MCF 10A (cell line): Measurements from ENCODE around the gene CD6. TPM values are rescaled to one million over a fixed set of nuclear protein-coding genes. Genes with fewer than 3 reads are reported as not detected.

Experiments used
- BruUV-seq: library from RNA; stranded (reverse); fragments of 400-500 nt; replicated peaks from 2 replicates; lab custom pipeline; 2021; lab: Mats Ljungman, UMichigan
- CTCF ChIA-PET: fragments of 300-600 bp; sonication (Branson Sonifier 250); formaldehyde crosslinking; extraction: SDS; loops from one replicate; lab custom pipeline; 2021; ENCODE audit warnings: antibody characterized with exemption, inconsistent platforms; lab: Yijun Ruan, JAX
- POLR2A ChIA-PET: fragments of 300-600, 350-650 bp; sonication (Branson Sonifier 250); formaldehyde crosslinking; extraction: SDS; loops from one replicate; lab custom pipeline; 2020; ENCODE audit warnings: antibody characterized with exemption, inconsistent platforms; lab: Yijun Ruan, JAX
- DNase-seq: peaks from one replicate; pipeline ENCODE4 v3.0.0-alpha.2; 2018; ENCODE audit not compliant: unreplicated experiment
- H3K27ac Mint-ChIP-seq: one replicate; pipeline ENCODE4 v1.8.0; 2022; ENCODE audit warnings: mild to moderate bottlenecking, low read depth, mixed read lengths; ENCODE audit not compliant: unreplicated experiment
- H3K27me3 Mint-ChIP-seq: one replicate; pipeline ENCODE4 v1.8.0; 2022; ENCODE audit warnings: mixed read lengths; ENCODE audit not compliant: insufficient read depth, unreplicated experiment
- H3K36me3 Mint-ChIP-seq: one replicate; pipeline ENCODE4 v1.8.0; 2022; ENCODE audit warnings: mild to moderate bottlenecking, moderate library complexity, mixed read lengths; ENCODE audit not compliant: insufficient read depth, unreplicated experiment
- H3K4me1 Mint-ChIP-seq: one replicate; pipeline ENCODE4 v1.8.0; 2022; ENCODE audit warnings: mixed read lengths; ENCODE audit not compliant: insufficient read depth, unreplicated experiment
- H3K4me3 Mint-ChIP-seq: one replicate; pipeline ENCODE4 v1.8.0; 2022; ENCODE audit warnings: mild to moderate bottlenecking, moderate library complexity, mixed read lengths; ENCODE audit not compliant: unreplicated experiment
- H3K9me3 Mint-ChIP-seq: one replicate; pipeline ENCODE4 v1.8.0; 2022; ENCODE audit warnings: mixed read lengths; ENCODE audit not compliant: unreplicated experiment
- intact Hi-C: fragments of 100-400 bp; cut with micrococcal nuclease; formaldehyde crosslinking; loops from 2 replicates; pipeline ENCODE4 v1.14.1; 2022
- total RNA-seq: library from RNA; stranded (reverse); gene quantifications from 2 replicates; pipeline ENCODE4 v1.2.3, GENCODE V29; 2022
- TF ChIP-seq, protein P1 (sequence below): fragments of 200-600 bp; IDR thresholded peaks from one replicate; pipeline ENCODE4 v1.8.0; 2022; ENCODE audit warnings: antibody characterized with exemption, mild to moderate bottlenecking; ENCODE audit not compliant: unreplicated experiment

The CD6 gene
- total RNA-seq, 1 experiment from 2014 or later = not detected

DNA sequence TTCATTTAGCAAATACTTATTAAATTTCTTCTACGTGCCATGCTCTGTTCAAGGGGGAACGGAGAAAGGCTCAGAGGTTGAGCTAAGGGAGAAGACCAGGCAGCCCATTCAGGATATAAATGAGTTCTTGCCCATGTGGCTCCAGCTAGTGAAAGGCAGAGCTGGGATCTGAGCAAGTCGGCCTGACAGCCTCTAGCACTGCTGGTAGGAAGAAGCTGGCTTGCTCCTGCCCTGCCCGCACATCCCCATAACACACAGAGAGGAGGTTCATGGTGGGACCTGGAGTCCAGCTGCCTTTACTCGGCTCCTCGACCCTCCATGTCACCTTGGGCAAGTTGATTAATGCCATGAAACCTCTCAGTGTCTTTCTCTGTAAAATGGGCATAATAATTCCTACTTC lies 21.5 kb upstream of the CD6 start:
- Mint-ChIP-seq H3K27me3 (peaks cover 14% of the 10 kb centered on the region), H3K27ac (no peak overlapping the region), H3K9me3 (no peaks in the 10 kb centered on the region), H3K36me3 (no peaks in the 10 kb centered on the region), H3K4me3 (no peak overlapping the region), H3K4me1 (peaks cover 8% of the 10 kb centered on the region)
- no peak for DNase-seq
- no TSS peak for BruUV-seq
- CTCF ChIA-PET = no interaction called here
- intact Hi-C loops = no loop called here
- TF ChIP-seq, protein P1, sequence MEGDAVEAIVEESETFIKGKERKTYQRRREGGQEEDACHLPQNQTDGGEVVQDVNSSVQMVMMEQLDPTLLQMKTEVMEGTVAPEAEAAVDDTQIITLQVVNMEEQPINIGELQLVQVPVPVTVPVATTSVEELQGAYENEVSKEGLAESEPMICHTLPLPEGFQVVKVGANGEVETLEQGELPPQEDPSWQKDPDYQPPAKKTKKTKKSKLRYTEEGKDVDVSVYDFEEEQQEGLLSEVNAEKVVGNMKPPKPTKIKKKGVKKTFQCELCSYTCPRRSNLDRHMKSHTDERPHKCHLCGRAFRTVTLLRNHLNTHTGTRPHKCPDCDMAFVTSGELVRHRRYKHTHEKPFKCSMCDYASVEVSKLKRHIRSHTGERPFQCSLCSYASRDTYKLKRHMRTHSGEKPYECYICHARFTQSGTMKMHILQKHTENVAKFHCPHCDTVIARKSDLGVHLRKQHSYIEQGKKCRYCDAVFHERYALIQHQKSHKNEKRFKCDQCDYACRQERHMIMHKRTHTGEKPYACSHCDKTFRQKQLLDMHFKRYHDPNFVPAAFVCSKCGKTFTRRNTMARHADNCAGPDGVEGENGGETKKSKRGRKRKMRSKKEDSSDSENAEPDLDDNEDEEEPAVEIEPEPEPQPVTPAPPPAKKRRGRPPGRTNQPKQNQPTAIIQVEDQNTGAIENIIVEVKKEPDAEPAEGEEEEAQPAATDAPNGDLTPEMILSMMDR = no peak
- POLR2A ChIA-PET = no interaction called here

GRCh38 chr11:60950933-60951605 lies 20.4 kb upstream of the CD6 start:
- DNase-seq = no peak
- Mint-ChIP-seq H3K9me3 (no peaks in the 10 kb centered on the region), H3K27me3 (peaks cover 6% of the 10 kb centered on the region), H3K4me1 (peaks cover 8% of the 10 kb centered on the region), H3K27ac (no peak overlapping the region), H3K36me3 (no peaks in the 10 kb centered on the region), H3K4me3 (no peak overlapping the region)
- no TSS peak for BruUV-seq
- CTCF ChIA-PET = interaction anchor here (0.6 kb wide), 2 partner anchors 9 to 227 kb away, joined by 3 read pairs; no protein-coding TSS in a partner anchor
- TF ChIP-seq, protein P1 = no peak
- intact Hi-C loops = no loop called here
- POLR2A ChIA-PET = no interaction called here

DNA sequence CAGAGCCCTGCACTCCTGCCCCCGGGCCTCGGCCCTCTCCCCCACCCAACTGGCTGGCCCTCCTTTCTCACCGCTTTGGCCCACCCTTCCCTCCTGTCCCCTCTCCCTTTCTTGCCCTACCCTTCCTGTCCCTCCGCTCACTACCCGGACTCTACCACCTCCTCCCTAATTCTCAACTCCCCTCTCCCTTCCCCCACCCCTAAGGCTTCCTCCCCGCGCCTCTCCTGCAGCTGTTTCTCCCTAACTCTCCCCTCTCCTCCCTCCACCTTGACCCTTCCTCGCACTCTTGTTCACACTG lies 19.9 kb upstream of the CD6 start:
- CTCF ChIA-PET = interaction anchor here (0.6 kb wide), 2 partner anchors 8 to 36 kb away, joined by 3 read pairs; no protein-coding TSS in a partner anchor
- no peak overlapping the region for H3K27ac Mint-ChIP-seq
- H3K27me3 Mint-ChIP-seq = peaks cover 1% of the 10 kb centered on the region
- DNase-seq = no peak
- peaks cover 8% of the 10 kb centered on the region for H3K4me1 Mint-ChIP-seq
- POLR2A ChIA-PET = no interaction called here
- no TSS peak for BruUV-seq
- TF ChIP-seq, protein P1 = no peak
- intact Hi-C loops = no loop called here
- H3K9me3 Mint-ChIP-seq = no peaks in the 10 kb centered on the region
- H3K36me3 Mint-ChIP-seq = no peaks in the 10 kb centered on the region
- H3K4me3 Mint-ChIP-seq = no peak overlapping the region

- ChIA-PET CTCF (interaction anchor here (0.6 to 0.7 kb wide), 3 partner anchors 7 to 71 kb away, joined by 3 read pairs; no protein-coding TSS in a partner anchor), POLR2A (no interaction called here)
- Mint-ChIP-seq H3K4me3 (peak within 1 kb of the TSS; percentile 14), H3K27me3 (no peaks in the 10 kb centered on the region), H3K36me3 (no peaks in the 10 kb centered on the region), H3K9me3 (no peaks in the 10 kb centered on the region), H3K27ac (peak within 1 kb of the TSS; percentile 77), H3K4me1 (peaks cover 8% of the 10 kb centered on the region)
- no peak for DNase-seq
- TF ChIP-seq, protein P1 = no peak
- intact Hi-C loops = no loop called here
- no TSS peak for BruUV-seq
Measured at GRCh38 chr11:60951904-60952741, 19.4 kb upstream of the CD6 start, which contains the start of gene SLC15A3. TSS of gene SLC15A3 (minus strand) at chr11:60952176. CDS start at chr11:60951551, 625 bp downstream.
